Regular cardiac myocyte (primary cell): ENCODE measurements around the gene PAX9. TPM values are rescaled to one million over a fixed set of nuclear protein-coding genes. Genes with fewer than 3 reads are reported as not detected.

ENCODE experiments used
- total RNA-seq: library from RNA; depleted of rRNA; stranded (reverse); fragments of >200 nt; gene quantifications from 2 replicates; pipeline ENCODE4 v1.2.3, GENCODE V29; 2014

PAX9 gene
- not detected in 2 replicates for total RNA-seq

GRCh38 chr14:36661506-36662257, at the start of gene PAX9:
PAX9 (plus strand) TSS chr14:36661860; CDS start chr14:36662090, 230 bp downstream.

Other genes starting within 250 kb of the PAX9 start
- gene NKX2-1, start 141.6 kb upstream of the PAX9 start, total RNA-seq: not detected in 2 replicates
- gene NKX2-8, start 79.2 kb upstream of the PAX9 start, total RNA-seq: not detected in 2 replicates